ENCODE results near the gene CRISP1.
"Not testable (repeated sequence)": the region's sequence is repeated elsewhere in the genome, so short reads cannot be mapped to it uniquely, and the experiment has no call there.

Gene CRISP1, protein sequence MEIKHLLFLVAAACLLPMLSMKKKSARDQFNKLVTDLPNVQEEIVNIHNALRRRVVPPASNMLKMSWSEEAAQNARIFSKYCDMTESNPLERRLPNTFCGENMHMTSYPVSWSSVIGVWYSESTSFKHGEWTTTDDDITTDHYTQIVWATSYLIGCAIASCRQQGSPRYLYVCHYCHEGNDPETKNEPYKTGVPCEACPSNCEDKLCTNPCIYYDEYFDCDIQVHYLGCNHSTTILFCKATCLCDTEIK
- 0 reads per million in 2 donors for total RNA-seq

DNA sequence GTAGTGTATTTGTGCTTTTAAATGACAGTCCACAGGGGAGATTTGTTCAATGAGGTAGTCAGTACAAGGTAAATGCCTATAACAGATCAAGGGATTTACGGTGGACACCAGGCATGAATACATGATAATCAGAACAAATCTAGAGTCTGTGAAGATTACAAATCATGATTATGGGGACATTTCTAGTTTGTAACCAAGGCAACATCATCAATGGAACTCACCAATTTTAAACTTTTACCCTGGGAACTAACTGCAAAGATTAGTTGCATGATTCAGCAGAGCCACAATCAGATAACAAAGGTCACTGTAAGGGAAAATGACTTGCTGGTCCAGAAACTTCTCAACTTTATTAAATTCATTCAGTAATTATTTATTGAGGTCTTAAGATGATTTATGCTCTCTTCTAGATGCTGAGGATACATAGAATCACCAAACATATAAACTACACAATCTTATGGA is at the start of gene CRISP1:
TSS of gene CRISP1 (minus strand) at position 51 of the 459 bp plus-strand sequence. CDS start 9,135 bp downstream, outside the sequence.
- no peak for DNase-seq

DNA sequence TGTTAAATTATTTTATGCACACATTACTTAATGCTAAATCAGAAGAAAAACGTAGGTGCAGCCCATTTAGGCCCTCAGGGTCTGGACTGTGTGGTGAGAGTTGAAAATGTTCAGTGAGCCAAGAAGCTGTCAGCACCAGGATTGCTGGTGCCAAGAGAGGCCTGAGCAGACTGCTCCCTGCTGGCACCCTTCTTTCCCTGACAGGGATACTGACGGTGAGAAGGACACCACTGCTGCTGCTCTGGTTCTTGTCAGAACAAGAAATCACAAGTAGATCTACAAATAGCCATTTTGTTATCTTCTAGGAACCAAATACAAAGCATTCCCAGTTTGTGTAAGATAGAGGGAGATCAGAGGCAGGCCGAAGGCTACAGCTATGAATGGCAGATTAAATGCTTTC is 48.7 kb upstream of the CRISP1 start:
- DNase-seq: no peak

DNA sequence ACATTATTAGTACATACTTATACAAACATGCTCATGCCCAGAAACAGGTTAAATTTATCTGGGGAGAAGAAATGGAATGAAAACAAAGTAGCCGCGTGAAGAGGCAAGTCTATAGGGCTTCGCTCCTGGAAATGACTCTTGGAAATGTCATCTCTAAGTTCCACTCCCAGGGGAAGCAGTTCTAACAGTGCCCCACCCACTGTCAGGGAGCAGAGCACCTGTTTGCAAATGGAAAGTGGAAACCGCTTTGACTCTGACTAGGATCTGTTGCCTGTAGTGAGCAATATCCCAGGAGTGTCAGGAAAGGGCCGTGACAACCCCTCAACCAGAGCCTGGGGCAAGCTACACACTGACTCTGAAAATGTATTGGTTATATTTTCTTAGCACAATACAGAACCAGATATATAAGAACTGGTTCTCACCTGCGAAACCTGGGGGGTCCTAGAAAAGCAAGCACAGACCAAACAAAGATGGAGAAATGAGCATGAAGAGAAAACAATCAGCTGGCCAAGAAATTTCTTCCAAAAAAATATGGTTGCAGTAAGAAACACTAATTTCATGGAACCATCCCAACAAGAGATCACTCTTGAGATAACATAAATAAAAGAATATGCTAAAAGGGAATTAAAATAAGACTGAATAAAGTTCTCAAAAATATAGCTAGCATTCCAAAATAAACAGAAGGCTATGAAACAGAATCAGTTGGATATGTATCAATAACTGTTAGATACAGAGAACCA is 47.5 kb upstream of the CRISP1 start:
- no peak for DNase-seq

DNA sequence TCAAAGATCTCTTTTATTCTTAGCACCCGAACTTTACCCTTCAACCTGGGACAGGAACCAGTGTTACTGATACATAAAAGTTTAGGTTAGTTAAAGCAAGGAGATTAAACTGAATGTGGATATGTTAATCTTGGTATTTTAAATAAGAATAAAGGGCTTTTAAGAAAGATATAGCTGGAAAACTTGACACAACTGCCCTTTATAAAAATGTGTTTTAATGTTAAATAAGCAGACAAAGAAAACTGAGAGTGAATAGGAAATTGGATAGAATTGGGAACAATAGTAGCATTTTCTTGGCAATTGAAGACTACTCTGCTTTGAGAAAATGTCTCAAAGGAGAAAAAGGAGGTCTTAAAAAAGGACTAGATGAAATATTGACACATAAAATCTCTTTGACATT is 45.9 kb upstream of the CRISP1 start:
- DNase-seq: no peak

DNA sequence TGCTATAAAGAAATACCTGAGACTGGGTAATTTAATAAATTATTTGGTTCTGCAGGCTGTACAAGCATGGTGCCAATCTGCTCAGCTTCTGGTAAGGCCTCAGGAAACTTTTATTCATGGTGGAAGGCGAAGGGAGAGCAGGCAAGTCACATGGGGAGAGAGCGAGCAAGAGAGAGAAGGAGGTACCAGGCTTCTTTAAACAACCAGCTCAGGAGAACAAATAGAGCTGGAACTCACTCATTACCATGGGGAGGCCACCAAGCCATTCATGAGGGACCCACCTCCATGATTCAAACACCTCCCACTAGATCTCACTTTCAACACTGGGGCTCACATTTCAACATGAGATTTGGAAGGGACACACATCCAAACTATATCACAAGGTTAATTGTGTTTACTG is 44.9 kb upstream of the CRISP1 start:
- DNase-seq: no peak

DNA sequence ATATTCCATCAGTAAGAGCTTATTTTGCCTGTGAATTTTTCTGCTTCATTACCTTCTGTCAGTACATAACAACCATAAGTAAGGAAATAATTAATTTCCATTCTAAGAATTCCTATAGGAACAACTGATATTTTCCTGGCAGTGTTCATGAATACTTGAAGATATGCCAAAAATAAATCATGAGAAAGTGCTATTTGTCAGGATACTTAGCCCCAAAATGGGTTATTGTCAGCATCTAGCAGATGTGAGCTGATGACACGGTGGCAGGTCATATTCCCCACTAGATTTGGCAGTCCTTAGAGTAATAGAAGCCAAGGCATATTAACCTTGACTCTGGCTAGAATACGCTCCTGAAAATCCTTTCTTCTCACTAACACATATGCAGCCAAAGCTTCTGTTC is 43.2 kb upstream of the CRISP1 start:
- no peak for DNase-seq

DNA sequence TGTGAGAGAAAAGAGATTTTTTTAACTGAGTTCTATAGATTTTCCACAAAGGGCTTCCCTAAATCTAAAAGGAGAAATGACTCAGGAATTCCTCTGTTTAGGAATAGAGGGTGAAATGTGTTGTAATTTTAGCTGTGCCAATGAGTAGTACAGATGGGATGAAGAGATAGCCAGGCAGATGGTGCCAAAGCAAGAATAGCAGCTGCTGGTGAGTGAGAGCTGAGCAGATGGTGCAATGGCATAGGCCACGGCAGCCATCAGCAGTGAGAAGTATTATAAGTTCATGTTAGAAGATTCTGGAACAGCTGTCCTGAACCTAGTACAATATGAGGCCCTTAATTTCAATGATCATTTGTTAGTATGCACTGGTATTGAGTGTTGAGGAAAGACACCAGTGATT is 40.2 kb upstream of the CRISP1 start:
- no peak for DNase-seq

DNA sequence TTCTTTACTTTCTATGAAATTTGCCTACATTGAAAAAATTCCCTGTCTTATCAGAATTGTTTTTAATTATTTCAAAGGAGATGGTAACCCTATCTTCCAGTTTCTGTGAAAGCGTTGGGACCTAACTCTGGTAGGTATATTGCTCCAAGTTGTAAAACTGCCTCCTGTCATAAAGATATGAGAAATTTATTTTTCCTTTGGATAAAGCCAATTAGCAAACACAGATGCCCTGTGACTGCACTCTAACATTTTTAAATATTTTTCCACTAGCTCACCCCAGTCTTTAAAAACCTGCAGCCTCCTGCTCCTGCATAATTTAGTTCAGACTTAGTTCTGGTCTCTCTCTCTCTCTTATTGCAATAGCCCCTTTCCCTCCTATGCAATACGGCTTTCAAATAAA is 39.0 kb upstream of the CRISP1 start:
- no peak for DNase-seq

DNA sequence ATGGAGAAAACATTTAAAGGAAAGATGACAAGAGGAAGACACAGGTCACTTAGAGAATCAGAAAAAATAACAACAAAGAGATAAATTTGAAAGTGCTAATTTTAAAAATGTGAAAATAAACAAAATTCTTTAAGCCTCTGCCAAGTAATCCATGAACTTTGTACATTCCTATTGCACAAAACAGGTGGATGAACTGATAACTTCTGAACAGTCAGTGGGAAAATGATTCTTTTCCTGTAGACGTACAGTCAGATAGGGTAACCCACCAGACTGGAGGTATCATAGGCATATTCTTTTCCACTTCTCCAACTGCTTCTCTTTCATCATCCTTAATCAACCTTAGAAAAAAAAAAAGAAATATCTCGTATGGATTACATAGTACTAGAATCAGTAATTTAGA is 36.5 kb upstream of the CRISP1 start:
- DNase-seq: no peak

DNA sequence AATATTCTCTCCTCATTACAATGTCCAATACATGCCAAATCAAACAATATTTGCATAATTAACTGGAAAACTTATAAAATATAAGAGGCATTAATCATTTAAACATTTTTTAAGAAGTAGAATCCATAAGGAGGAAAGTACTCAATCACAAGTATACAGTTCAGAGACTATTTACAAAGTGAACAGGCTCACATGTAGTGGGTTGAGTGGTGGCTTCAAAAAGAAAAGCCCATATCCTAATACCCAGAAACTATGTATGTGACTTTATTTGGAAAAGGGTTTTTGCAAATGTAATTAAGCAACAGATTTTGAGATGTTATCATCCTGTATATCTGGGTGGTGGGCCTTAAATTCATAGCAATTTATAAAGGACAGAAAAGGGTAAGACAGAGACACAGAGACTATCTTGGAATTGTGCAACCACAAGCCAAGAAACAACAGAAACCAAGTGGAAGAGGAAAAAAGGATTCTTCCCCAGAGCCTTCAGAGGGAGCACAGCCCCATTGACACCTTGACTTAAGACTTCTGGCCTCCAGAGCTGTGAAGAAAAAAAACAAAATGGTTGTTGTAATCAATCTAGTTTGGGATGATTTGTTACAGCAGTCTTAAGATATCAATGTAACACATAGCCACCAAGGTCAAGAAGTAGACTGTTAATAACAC is 32.7 kb upstream of the CRISP1 start:
- no peak for DNase-seq

DNA sequence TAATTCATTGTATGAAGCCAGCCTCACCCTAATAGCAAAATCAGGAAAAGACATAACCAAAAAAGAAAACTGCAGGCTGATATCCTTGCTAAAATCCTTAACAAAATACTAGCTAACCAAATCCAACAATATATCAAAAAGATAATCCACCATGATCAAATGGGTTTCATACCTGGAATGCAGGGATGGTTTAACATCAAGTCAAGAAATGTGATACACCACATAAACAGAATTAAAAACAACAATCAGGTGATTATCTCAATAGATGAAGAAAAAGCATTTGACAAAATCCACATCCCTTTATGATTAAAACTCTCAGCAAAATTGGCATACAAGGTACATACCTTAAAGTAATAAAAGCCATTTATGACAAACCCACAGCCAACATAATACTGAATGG is 29.2 kb upstream of the CRISP1 start:
- not testable (repeated sequence) for DNase-seq

DNA sequence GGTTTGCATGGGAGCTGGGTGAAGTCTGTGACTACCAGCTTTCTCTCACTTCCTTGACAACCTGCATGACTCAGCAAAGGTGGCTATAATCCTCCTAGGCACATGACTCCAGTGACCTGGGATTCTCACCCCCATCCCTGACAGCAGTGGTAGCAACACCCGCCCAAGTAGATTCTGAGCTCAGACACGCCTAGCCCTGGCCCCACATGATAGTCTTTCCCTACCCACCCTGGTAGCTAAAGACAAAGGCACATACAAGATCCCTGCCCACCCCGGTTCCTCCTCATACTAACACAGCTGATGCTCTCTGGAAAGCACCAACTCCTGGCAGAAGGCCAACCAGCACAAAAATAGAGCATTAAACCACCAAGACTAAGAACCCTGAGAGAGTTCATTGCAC is 25.9 kb upstream of the CRISP1 start:
- no peak for DNase-seq

DNA sequence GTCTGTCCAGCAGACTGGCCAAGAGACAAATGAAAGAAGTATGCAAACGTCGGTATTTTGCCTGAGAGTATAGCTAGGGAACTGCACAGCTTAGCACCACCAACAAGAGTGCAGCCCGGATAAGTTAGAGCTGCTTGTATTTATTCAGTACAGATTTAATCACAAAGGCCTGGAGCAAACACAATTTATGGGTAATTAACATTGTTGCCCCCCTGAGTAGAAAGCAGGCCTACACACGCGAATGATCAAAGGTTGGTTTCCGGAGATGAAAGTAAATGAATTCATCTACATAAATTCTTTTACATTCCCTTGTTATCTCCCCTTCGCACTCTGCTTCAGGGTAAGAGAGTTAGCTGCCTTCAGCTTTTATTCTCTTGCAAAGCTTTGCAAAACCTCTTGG is 24.7 kb upstream of the CRISP1 start:
- no peak for DNase-seq

DNA sequence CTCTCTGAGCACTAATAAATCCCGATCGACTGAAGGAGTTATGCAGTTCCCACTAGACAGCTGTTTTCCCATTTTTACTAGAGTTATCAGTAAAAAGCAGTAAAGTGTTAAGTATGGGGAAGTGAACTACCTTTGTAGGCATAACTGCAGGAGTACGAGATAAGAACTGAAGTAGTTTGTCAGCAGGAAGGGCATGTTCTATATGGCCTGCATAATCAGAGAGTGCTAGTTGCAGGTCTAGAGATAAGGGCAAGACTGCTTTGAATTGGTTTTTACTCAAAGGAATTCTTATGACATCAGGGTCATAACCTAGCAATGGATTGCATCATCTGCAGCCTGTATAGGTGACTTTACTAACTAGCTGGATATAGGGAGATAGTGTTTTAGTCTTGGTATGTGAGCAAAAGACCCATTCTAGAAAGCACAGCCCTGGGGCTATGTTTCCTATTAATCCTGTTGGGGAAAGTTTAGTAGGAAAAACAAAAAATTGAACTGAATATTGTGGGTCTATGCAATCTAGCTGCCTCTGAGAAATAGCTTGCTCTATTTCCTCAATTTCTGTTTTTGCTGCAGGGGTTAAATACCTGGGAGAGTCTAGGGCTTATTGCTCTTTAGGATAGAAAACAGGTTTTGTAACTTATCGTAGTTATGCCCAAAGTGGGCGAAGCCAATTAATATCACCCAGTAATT is 22.6 kb upstream of the CRISP1 start:
- no peak for DNase-seq

DNA sequence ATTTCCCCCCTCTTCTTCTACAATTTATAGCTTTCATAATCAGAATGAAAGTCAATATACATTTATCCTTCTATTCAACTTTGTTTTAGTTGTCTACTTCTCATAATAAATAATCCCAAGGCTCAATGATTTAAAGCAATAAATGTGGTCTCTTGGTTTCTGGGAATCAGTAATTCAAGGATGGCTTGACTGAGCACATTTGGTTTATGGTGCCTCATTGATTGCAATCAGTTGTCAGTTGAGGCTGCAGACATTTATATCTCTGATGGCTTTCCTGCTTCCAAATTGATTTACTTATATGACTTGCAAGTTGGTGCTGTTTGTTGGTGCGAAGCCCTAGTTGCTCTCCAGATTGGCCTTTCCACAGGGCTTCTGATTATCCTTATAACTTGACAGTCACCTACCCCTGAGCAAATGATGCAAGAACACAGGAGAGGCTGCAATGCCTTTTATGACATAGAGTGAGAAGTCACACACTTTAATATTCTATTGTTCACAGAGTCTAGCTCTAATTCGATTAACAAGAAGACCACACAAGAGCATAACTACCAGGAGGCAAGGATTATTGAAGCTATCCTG is 2.7 kb upstream of the CRISP1 start:
- no peak for DNase-seq

DNA sequence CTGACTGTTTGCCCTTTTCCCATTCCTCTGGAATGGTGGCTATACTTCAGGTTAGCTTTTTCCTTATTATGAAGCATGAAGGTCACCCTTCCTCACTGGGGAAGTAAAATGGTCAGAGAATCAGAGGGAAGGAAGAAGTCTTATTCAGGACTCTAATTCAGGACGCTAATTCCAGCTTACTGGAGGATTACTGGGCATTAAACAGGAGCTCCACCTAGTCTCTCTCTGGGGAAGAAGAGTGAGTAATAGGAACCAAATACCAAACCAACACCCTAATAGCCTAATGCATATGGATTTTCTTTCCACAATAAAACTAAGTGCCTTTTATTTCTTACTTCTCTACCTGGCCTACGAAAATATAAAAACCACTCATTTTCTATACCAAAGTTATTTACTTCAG is 10.1 kb downstream of the CRISP1 start:
- DNase-seq: no peak

DNA sequence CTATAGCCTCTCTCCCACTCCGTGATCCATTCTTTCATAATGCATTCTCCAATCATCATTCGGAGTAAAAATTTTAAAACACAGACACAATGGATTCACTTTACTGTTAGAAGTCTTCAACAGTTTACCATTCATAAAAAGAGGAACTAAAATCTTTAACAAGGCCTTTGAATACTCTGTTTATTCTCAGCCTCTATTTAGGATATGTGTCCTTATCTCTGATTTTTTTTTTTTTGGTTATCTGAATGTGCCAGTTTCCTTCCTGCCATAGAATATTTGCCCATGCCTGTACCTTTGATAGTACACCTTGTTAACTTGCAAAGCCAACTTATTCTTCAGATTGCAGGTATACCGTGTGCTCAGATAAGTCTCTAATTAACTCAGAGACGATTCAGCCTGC is 11.1 kb downstream of the CRISP1 start:
- DNase-seq: no peak

DNA sequence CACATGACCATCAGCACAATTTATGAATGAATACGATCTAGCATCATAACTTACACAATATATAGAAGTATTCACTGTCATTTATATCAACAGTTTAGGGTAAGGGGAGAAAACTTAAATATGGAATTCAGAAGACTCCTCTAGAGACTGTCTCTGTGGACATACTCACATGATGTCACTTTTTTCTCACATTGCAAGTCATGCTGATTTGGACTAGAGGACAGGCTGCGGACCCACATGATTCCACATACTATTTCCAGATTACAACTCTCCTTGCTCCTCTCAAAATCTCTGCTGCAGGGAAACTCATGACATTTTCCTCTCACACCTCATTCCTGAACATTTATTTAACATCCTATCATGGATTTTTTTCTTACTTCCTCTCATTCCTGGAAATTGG is 13.4 kb downstream of the CRISP1 start:
- no peak for DNase-seq

DNA sequence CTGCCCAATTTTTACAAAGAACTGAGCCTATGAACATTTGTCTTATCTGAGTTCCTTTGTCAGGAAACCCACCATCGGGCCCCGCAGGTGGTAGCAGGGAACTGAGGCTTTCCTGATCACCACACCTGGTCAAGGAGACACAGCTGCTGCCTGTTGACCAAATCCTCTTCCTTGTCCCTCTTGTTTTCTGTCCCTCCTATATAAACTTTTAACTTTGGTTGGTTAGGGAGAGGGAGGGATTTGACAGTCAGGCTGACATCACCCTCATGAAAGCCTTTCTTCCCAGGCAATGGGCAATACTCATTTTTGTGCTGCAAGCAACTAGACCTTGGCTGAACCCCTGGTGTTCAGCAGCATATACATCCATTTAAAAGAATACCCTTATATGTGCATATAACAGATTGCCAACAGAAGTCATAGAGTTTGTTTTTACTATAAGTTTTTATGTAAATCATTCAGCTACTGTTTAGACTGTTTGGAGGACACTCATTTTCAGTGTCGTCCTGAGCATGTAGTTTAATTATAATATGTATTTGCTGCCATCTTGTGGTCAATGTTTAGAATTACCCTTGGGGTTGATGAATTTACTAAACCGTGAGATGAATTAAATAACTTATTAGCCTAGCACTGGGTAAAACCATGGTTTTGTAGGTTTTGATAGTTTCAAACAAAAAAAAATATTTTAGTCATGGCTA is 17.0 kb downstream of the CRISP1 start:
- peak in 1 of 5 experiments; percentile 37 for DNase-seq

DNA sequence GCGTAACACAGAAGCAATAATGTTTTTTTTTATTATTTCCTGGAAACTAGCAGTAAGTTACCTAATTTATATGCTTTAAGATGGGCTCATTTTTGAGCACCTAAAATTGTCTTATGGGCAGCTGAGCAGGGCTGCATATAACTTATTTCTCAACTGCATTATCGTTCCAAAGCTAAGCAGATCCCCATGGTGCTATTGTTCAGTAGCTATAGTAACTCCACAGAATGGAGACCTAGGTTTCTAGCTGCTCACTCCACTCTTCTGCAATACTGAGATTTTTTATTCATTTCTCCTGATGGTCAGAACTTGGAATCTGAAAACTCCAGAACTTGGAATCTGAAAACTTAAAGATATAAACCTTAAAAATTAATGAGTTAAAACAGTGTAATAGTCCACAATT is 18.7 kb downstream of the CRISP1 start:
- DNase-seq: no peak

DNA sequence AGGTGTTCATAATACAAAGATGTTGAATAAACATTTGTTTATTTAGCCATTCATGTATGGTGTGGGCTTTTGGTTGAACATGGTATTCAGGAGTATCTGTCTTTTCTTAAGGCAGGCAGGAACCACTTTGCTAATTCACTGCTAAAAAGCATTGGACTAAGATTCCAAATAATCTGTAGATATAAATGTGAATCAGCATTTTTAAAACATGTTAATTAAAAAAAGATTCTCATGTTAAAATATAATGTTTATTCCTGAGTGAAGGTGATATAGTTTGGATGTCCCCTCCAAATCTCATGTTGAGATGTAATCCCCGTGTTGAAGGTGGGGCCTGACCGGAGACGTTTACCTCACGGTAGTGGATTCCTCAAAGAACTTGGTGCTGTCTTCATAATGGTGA is 19.3 kb downstream of the CRISP1 start:
- DNase-seq: no peak

DNA sequence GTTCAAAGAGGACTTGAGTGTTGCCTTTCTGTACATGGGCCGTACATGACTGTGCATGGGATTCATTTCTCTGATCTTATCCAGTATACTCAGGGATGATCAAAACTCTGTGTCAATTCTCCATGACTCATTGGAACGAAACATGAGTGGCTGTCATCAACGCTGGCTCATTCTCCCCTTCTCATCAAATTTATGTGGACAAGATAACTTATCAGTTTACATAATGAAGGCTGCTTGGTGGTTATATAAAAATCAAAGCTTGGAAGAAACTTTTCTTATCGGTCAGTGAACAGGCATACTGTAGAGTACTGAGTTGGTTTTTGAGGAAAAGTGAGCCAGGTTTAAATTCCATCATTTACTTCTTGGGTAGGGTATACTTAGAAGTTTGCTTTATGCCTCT is 24.9 kb downstream of the CRISP1 start:
- DNase-seq: no peak

Measured in T-helper 2 cell (primary cell).